ENCODE data around the gene FSTL3. TPM values are rescaled to one million over a fixed set of nuclear protein-coding genes. Genes with fewer than 3 reads are reported as not detected.

The FSTL3 gene
- total and polyA plus RNA-seq, 2 of the 13 experiments (the other 11 are each of a cell fraction or from before 2014, with no cell fraction given), result 13.5 to 15.6 TPM

GRCh38 chr19:662962-663681 is 13.1 kb upstream of the FSTL3 start, which contains the start of gene RNF126 (continued):
- TF ChIP-seq ATRX (CRISPR knock-in tag; IDR thresholded peaks at IDR 0.05; ENCODE audit: borderline replicate concordance) (no peak), ATF2 (CRISPR knock-in tag; IDR thresholded peaks at IDR 0.05) (peak; percentile 47; the same call in 1 of the 2 replicates), TRIM22 (IDR thresholded peaks at IDR 0.05) (no peak), MTA3 (CRISPR knock-in tag; IDR thresholded peaks at IDR 0.05) (no peak), IRX3 (CRISPR knock-in tag; IDR thresholded peaks at IDR 0.05; ENCODE audit: borderline replicate concordance, low read depth) (no peak; the same call in 1 of the 2 replicates), ZNF672 (CRISPR knock-in tag; IDR thresholded peaks at IDR 0.05) (peak; percentile 92), TFDP1 (CRISPR knock-in tag; IDR thresholded peaks at IDR 0.05; ENCODE audit: borderline replicate concordance) (peak; percentile 81), KDM5A (IDR thresholded peaks at IDR 0.05; ENCODE audit: borderline replicate concordance, low read length) (no peak), GZF1 (CRISPR knock-in tag; IDR thresholded peaks at IDR 0.05) (no peak), KLF15 (CRISPR knock-in tag; IDR thresholded peaks at IDR 0.05; ENCODE audit: borderline replicate concordance) (no peak), SMAD1 (CRISPR knock-in tag; IDR thresholded peaks at IDR 0.05; ENCODE audit: borderline replicate concordance, low read depth) (no peak), ARNT2 (CRISPR knock-in tag; IDR thresholded peaks at IDR 0.05; ENCODE audit: low read depth) (no peak; the same call in 1 of the 2 replicates), HNF1A (IDR thresholded peaks at IDR 0.05; ENCODE audit: low read depth) (no peak), HNF1A (CRISPR knock-in tag; IDR thresholded peaks at IDR 0.05; ENCODE audit: borderline replicate concordance) (peak; percentile 74), ZBTB34 (CRISPR knock-in tag; IDR thresholded peaks at IDR 0.05) (no peak), ZNF251 (CRISPR knock-in tag; IDR thresholded peaks at IDR 0.05) (no peak), ZFP41 (CRISPR knock-in tag; IDR thresholded peaks at IDR 0.05; ENCODE audit: borderline replicate concordance) (no peak), ZNF256 (CRISPR knock-in tag; conservative IDR thresholded peaks at IDR 0.05) (no peak), GTF3A (CRISPR knock-in tag; conservative IDR thresholded peaks at IDR 0.05) (no peak)

All from HepG2 (cell line).